GM19035 (cell line): ENCODE measurements around the gene ORMDL3.
"Not testable (repeated sequence)": the region's sequence is repeated elsewhere in the genome, so short reads cannot be mapped to it uniquely, and the experiment has no call there.

Experiments used
- ATAC-seq: cut with Tn5 transposase; IDR thresholded peaks from one replicate; pipeline ENCODE4 v1.9.1; 2021; ENCODE audit not compliant: unreplicated experiment

Gene ORMDL3

DNA sequence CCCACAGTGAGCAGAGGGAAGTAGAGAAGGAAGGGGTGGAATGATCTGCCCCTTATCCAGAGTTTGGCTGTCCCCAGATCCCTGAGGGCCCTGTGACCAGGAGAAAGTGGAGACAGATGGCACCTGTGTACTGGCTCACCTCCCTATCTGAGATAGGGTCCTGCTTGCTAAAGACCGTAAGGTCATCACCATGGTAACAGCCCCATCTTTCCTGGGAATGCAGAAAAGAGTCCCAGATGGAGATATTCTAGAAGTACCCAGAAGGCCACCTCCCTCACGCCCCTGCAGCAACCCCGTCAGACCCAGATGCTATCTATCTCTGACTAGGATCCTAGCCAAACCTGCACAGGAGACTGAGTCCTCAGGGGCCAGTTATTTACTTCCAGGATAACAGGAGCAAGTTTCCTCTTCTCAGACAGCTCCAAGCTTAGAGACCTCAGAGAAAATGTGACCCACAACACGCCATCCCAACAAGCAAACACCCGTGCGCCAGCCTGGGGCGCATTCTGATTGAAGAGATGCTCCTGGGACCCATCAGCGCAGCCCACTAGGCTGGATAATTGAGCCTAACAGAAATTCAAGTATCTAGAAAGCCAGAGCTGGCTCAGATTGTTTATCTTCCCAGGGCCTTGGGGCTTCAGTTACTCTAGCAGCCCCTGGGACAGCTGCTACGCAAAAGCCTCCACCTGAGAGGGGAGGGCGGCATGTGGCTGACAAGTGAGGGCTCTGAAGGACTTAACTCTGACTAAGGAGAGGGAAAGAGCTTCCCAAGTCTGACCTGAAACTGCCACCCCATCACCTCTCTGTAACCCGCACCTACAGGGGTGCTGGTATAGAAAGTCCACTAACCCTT lies 1.9 kb downstream of the ORMDL3 start:
- ATAC-seq = no peak

DNA sequence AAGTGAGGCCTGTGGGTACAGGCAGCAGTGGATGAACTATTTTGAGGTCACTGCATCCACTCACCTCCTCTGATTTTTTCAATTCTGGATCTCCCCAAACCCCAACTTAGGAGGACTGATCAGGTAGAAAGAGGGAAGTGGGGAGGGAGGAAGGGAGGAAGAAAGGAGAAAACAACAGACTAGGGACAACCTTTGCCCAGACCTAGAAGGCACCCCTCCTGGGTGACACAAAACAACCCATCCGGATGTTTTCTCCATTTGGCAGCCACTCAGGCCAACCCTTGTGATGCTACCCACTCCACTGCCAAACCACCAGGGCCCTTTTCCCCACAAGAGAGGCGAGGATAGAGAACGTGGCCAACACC lies 2.7 kb downstream of the ORMDL3 start:
- no peak for ATAC-seq

DNA sequence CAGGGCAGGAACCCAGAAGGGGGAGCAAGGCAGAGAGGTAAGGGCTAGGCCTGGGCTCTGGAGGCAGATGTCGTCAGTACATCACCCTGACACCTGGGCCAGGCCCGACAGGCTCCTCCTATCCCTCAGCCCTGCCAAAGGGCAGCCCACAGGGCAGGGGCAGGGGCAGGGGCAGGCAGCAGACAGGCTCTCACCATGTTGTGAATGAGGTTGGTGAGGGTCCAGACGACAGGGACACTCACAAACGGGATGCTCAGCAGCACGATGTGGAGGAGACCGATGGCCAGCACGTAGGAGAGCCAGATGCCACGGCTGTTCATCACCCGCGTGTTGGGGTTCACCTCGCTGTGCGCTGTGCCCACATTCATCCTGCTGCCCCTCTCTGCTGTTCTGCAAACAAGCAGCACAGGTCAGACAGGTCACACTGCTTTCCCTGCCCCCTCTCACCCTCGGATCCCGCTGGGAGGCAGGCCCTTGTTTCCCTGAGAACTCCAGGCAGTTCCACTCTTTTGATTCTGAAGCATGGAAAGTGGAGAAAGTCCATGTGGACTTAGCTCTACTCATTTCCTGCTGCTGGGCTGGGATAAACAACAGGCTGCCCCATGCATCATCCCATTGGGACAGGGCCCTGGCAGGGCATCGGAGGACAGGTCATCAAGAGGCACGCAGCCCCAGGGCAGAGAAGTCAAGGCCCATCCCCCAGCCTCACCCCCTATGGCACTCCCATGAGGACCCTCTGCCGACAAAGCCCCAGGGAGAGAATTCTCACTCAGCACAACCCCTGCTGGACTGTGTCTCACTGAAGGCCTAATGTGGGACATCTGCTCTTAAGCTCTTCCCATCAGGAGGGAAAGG lies 3.3 kb downstream of the ORMDL3 start:
- no peak for ATAC-seq

- ATAC-seq = no peak
Observed at GRCh38 chr17:39923230-39923629, 4.2 kb downstream of the ORMDL3 start.

- ATAC-seq = no peak
Observed at GRCh38 chr17:39922006-39922405, 5.4 kb downstream of the ORMDL3 start.

GRCh38 chr17:39921323-39921722 lies 6.1 kb downstream of the ORMDL3 start:
- no peak for ATAC-seq

GRCh38 chr17:39920218-39921210 lies 6.9 kb downstream of the ORMDL3 start:
- no peak for ATAC-seq

DNA sequence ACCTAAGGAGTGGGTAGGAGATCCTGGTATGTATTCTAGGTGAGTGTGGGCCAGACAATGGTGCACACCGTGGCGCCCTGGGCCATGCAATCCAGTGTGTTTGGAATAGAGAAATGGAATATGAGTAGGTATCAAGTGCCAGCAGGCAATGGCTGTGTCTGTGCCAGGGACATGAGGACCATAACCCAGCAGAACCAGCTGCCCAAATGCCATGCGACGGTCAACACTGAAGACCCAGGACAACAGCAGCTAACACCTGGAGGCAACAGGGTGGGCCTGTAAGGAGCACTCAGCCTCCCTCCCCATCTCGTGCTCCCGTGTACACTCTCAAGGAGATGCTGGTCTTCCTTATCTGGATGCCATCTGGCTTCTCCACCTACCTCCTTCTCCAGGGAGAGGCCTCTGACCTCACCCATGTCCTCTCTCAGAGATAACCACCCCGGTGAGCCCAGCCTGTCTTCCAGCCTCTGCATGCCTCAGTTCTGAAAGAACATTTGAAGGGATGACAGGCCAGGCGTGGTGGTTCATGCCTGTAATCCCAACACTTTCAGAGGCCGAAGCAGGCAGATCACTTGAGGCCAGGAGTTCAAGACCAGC lies 8.2 kb downstream of the ORMDL3 start:
- ATAC-seq = no peak

DNA sequence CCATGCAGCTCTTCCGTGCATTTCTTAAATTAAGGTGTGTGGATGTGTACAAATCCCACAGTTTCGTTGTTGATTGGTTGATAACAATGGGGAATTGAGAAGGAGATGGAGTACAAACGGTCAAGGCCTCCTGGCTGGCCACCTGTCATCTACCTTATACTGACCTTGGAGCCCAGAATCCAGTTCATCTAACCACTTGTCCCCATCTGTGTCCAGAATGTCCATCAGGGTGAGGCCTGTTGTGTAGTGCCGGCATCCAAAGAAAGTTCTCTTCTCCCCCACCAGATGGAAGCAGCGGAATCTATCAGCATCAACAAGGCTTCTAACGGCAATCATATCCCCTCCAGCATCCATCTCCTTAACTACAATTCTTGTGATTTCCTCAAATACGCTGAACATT lies 10.5 kb downstream of the ORMDL3 start:
- no peak for ATAC-seq

GRCh38 chr17:39915559-39915958 lies 11.8 kb downstream of the ORMDL3 start:
- ATAC-seq = no peak

DNA sequence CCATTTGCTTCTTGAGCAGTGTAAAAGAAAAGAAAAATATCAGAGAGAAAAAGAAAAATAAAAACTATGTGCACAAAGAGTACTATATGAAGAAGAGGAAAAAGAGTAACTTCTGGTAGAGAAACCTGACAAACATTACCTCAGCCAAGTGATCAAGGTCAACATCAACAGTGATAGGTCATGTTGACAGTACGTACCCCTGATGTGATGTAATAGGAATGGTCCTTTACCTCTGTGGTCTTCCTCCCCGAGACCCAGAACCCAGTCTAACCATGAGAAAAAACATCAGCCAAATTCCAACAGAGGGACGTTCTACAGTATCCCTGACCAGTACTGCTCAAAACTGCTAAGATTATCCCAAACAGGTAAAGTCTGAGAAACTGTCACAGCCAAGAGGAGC lies 13.4 kb downstream of the ORMDL3 start:
- ATAC-seq = no peak

- ATAC-seq = no peak
Observed at GRCh38 chr17:39908789-39909352, 18.5 kb downstream of the ORMDL3 start.

- ATAC-seq = no peak
Observed at GRCh38 chr17:39904990-39905288, 22.5 kb downstream of the ORMDL3 start.

GRCh38 chr17:39903158-39903884 lies 24.1 kb downstream of the ORMDL3 start:
- ATAC-seq = no peak

GRCh38 chr17:39902027-39902426 lies 25.4 kb downstream of the ORMDL3 start:
- ATAC-seq = not testable (repeated sequence)

DNA sequence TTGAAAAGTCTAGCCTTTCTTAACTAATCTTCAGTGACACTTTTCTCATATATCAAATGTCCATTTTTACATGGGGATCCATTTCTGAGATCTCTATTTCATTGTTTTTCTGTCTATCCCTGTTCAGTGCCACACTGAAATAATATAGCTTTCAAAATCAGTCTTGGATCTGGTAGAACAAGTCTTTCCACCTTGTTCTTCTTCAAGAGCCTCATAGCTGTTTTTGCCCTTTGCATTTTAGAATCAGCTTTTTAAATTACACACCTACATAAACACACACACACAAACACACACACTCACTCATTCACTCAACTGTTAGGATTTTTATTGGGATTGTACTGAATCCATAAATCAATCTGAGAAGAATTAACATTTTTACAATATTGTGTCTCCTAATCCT lies 28.2 kb downstream of the ORMDL3 start:
- no peak for ATAC-seq

DNA sequence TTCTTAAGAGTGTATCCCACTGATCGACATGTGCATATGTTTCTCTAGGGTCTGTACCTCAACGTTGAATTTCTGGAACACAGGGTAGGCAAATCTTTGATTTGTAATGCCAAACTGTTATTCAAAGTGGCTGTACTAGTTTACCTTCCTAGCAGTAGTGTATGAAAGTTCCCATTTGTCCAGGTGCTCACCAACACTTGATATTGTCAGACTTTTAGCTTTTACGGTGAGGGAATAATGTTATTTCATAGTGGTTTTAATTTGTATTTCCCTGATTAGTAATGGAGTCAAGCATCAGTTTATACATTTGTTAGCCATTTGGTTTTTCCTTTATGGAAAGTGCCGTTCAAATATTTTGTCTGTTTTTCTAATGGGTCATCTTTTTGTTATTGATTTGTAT lies 29.3 kb downstream of the ORMDL3 start:
- no peak for ATAC-seq

DNA sequence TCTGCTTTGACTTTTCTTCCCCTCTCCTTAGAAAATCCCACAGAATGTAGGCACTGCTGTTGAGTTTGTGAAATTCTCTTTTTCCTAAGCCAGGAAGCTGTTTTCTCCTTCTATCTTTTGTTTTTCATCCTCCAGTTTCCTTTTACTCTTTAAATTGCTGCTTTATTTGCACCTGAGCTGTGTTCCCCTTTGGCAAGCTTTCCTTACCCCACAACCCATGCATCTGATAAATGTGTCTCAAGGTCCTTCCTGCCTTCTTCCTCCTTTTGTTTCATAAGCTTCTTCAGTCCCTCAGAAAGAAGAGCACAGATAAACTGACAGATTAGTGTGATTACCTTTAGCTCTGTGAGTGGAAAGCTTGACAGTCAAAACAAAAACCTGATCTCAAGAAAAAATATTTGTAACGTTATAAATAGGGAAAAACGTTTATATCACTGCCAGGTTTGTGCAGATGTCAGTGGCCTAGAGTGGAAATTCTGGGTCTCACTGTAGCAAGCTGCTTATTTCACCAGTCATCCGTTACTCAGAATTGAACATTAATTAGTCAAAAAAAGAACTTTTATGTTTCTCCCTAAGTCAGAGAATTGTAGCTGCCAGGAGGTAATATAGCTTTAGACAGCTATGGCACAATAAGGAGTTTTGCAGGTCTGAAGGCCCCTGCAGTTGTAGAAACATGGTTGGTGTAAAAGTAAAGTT lies 32.6 kb downstream of the ORMDL3 start:
- no peak for ATAC-seq

GRCh38 chr17:39889200-39889599 lies 38.2 kb downstream of the ORMDL3 start:
- no peak for ATAC-seq
